Prostate gland (tissue), 2 donors: Measurements from ENCODE around the gene GEMIN4. TPM values are rescaled to one million over a fixed set of nuclear protein-coding genes. Genes with fewer than 3 reads are reported as not detected.

Experiments used
- DNase-seq: peaks from one replicate; pipeline ENCODE4 v3.0.0-alpha.2; 2019; ENCODE audit warnings: low spot score
- H3K27ac ChIP-seq, 2 donors: fragments of 200-600 bp; sonication (generic); 2 replicates each; pipeline ENCODE4 v1.5.1; 2017 to 2019
- H3K27me3 ChIP-seq: fragments of 200-600 bp; sonication (generic); replicated peaks from 2 replicates; pipeline ENCODE4 v1.5.1; 2019; ENCODE audit not compliant: insufficient read depth
- H3K36me3 ChIP-seq, 2 donors: fragments of 200-600 bp; sonication (generic); 1 replicate in 1 of 2; 2 replicates in 1 of 2; pipeline versions ENCODE4 v1.5.1 to v1.8.1; 2017 to 2019
- H3K4me1 ChIP-seq: fragments of 200-600 bp; sonication (generic); replicated peaks from 2 replicates; pipeline ENCODE4 v1.5.1; 2019
- H3K4me3 ChIP-seq, 2 donors: fragments of 200-600 bp; sonication (generic); 2 replicates each; pipeline ENCODE4 v1.5.1; 2017 to 2019
- H3K9me3 ChIP-seq: fragments of 200-600 bp; sonication (generic); 2 replicates; pipeline ENCODE4 v1.5.1; 2017
- POLR2A ChIP-seq: fragments of 450-650 bp; IDR thresholded peaks from one replicate; pipeline ENCODE4 v1.6.1; 2016; ENCODE audit warnings: antibody characterized with exemption, mild to moderate bottlenecking
- POLR2AphosphoS5 ChIP-seq: sonication (generic); formaldehyde crosslinking; IDR thresholded peaks from one replicate; pipeline ENCODE4 v1.6.1; 2017; ENCODE audit warnings: antibody characterized with exemption
- WGBS: methylation state at CpG from one replicate; pipeline ENCODE4 v1.1.5; 2018; 5-methylcytosine and 5-hydroxymethylcytosine counted together
- intact Hi-C: fragments of 100-400 bp; cut with DNase I; formaldehyde crosslinking; loops from one replicate; pipeline ENCODE4 v1.14.2; 2022
- total RNA-seq, 2 donors: library from RNA; depleted of rRNA; stranded (reverse); fragments of >200 nt; gene quantifications; one replicate each; pipeline ENCODE4 v1.1.0, GENCODE V29; 2016
- TF ChIP-seq, protein P1 (sequence below), 4 experiments: fragments of 200-600 bp in 2 of 4; fragments of 450-650 bp in 2 of 4; sonication (generic) in 2 of 4; IDR thresholded peaks; 1 replicate in 3 of 4; 2 replicates in 1 of 4; pipeline ENCODE4 v1.5.1; 2016 to 2019; ENCODE audit warnings: antibody characterized with exemption in 4 of 4, mild to moderate bottlenecking in 2 of 4, moderate library complexity in 2 of 4

The GEMIN4 gene
- total RNA-seq, 2 donors from 2014 or later: 27.9 to 33.1 TPM

DNA sequence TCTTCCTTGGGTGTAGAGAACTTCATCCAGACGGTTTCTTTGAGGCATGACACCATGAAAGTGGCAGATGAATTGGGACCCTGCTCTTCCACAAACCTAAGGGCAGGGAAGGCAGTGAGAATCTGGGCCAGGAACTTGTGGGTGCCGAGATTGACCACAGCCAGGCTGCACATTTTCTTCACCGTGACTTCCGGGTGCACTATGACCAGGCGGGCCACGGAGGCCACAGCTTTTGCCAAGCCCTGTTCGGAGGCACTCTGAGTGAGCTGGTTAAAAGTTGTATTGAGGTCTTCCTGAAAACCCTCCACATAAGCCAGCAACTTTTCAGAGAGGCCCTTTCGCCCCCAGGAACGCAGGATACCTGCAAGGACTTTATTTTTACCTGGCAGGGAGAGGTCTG lies 5.9 kb downstream of the GEMIN4 start:
- Histone ChIP-seq H3K4me1 (no peaks in the 10 kb centered on the region), H3K27me3 (no peaks in the 10 kb centered on the region), H3K36me3 (peaks cover 0 to 17% of the 10 kb centered on the region in 2 donors), H3K27ac (no peak overlapping the region), H3K9me3 (no peaks in the 10 kb centered on the region), H3K4me3 (no peak overlapping the region)
- intact Hi-C loops: no loop called here
- DNase-seq: no peak
- TF ChIP-seq, protein P1, sequence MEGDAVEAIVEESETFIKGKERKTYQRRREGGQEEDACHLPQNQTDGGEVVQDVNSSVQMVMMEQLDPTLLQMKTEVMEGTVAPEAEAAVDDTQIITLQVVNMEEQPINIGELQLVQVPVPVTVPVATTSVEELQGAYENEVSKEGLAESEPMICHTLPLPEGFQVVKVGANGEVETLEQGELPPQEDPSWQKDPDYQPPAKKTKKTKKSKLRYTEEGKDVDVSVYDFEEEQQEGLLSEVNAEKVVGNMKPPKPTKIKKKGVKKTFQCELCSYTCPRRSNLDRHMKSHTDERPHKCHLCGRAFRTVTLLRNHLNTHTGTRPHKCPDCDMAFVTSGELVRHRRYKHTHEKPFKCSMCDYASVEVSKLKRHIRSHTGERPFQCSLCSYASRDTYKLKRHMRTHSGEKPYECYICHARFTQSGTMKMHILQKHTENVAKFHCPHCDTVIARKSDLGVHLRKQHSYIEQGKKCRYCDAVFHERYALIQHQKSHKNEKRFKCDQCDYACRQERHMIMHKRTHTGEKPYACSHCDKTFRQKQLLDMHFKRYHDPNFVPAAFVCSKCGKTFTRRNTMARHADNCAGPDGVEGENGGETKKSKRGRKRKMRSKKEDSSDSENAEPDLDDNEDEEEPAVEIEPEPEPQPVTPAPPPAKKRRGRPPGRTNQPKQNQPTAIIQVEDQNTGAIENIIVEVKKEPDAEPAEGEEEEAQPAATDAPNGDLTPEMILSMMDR (IDR thresholded peaks at IDR 0.05): no peak
- TF ChIP-seq POLR2AphosphoS5 (no peak), POLR2A (no peak)
- 93% methylated on average over 9 of the region's 9 CpGs for WGBS

DNA sequence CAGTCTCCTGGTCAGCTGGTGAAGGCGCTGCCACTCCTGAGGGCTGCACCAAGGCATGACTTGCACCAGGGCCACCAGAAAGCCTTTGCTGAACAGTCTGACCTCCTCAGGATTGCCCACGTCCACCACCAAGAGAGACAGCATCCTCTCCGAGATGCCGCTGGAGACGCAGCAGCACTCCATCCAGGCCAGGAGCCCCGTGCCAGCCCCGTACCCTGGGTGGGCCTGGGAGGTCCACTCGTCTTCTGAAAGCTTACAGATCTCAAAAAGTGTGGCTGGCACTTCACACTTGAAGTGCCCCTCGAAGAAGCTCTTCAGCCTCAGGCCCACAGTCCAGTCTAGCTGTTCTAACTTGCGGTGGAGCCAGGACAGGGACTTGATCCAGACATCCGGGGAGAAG lies 6.7 kb downstream of the GEMIN4 start:
- Histone ChIP-seq H3K9me3 (no peaks in the 10 kb centered on the region), H3K27ac (no peak overlapping the region), H3K4me3 (no peak overlapping the region), H3K36me3 (peaks cover 0 to 17% of the 10 kb centered on the region in 2 donors), H3K4me1 (no peaks in the 10 kb centered on the region), H3K27me3 (no peaks in the 10 kb centered on the region)
- DNase-seq: no peak
- WGBS: 82% methylated on average over 6 of the region's 11 CpGs
- TF ChIP-seq POLR2A (no peak), POLR2AphosphoS5 (no peak)
- TF ChIP-seq, protein P1 (IDR thresholded peaks at IDR 0.05): no peak
- intact Hi-C loops: no loop called here

DNA sequence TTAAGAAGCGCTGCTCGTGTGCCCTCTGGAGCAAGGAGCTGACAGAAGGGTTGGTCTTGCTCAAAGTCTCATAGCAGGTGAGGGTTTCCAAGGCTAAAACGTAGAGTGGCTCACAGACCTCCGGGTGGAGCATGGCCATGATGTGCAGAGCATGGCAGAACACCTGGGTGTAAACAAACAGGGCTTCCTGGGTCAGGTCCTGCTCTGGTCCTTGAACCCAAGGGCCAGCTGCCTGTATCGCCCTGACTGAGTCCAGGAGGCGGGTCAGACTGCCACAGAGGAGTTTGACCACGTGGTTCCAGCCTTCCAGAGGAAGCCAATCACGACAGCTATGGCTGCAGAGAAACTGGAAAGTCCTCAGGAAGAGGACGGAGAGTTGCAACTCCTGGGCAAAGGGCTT lies 7.1 kb downstream of the GEMIN4 start:
- Histone ChIP-seq H3K4me1 (no peaks in the 10 kb centered on the region), H3K36me3 (peaks cover 0 to 17% of the 10 kb centered on the region in 2 donors), H3K4me3 (no peak overlapping the region), H3K27me3 (no peaks in the 10 kb centered on the region), H3K9me3 (no peaks in the 10 kb centered on the region), H3K27ac (no peak overlapping the region)
- WGBS: 86% methylated on average over 9 of the region's 9 CpGs
- DNase-seq: no peak
- intact Hi-C loops: no loop called here
- TF ChIP-seq POLR2A: no peak
- no peak for TF ChIP-seq POLR2AphosphoS5
- TF ChIP-seq, protein P1 (IDR thresholded peaks at IDR 0.05): no peak

DNA sequence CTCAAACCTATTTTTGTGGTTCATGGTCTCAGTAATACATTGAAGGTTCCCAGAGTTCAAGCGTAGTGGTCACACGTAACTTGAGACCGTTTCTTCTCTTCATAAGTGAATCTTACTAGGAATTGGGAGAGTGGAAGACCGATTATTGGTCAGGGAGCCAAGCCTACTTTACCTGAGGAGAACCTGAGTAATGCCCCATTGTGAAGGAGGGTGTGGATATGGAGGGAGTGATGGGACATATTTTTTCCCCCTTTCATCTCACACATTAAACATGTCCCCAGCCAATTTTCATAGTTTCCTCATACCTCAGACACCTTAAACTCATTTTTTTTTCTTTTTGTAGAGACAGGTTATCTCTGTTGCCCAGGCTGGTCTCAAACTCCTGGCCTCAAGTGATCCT lies 8.9 kb downstream of the GEMIN4 start:
- H3K36me3 ChIP-seq: peaks cover 0 to 17% of the 10 kb centered on the region in 2 donors
- TF ChIP-seq, protein P1 (IDR thresholded peaks at IDR 0.05): no peak
- TF ChIP-seq POLR2A: no peak
- no peak for TF ChIP-seq POLR2AphosphoS5
- H3K27ac ChIP-seq: no peak overlapping the region
- H3K4me3 ChIP-seq: no peak overlapping the region
- no peak for DNase-seq
- intact Hi-C loops: no loop called here
- 89% methylated on average over 4 of the region's 4 CpGs for WGBS
- H3K4me1 ChIP-seq: no peaks in the 10 kb centered on the region
- no peaks in the 10 kb centered on the region for H3K9me3 ChIP-seq
- H3K27me3 ChIP-seq: no peaks in the 10 kb centered on the region

DNA sequence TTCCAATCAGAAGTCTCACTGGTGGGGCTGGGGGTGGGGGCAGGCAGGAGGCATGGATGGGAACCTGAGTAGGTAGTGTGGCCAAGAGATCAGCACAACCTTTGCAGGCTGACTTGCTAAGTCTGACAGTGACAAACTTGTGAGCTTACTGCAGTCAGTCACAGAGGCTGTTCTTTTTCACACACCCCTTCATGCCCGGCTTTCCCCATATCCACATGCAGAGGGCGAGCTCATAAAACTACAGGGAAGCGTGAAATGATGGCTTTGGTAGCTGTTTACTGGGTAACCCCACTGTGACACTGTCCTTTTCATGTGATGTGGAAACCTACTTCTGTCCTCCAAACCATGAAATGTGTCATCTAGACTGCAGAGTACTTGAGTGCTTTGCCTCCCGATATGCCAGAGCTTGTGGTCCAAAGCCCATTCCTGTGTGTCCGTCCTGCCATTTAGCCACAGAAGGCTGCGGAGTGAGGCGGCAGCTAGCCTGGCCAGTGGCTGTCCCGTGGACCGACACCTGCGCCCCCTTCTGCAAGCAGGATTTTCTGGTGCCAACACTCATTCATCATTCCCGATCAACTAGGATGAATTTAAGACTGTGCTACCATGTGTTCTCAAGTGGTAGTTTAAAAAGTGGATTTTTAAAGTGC lies 9.8 kb downstream of the GEMIN4 start:
- Histone ChIP-seq H3K9me3 (no peaks in the 10 kb centered on the region), H3K36me3 (peaks cover 0 to 17% of the 10 kb centered on the region in 2 donors), H3K4me1 (no peaks in the 10 kb centered on the region), H3K27ac (no peak overlapping the region), H3K4me3 (no peak overlapping the region), H3K27me3 (no peaks in the 10 kb centered on the region)
- WGBS: 78% methylated on average over 11 of the region's 11 CpGs
- intact Hi-C loops: no loop called here
- DNase-seq: no peak
- TF ChIP-seq POLR2AphosphoS5 (no peak), POLR2A (no peak)
- TF ChIP-seq, protein P1 (IDR thresholded peaks at IDR 0.05): no peak
